Lung microvascular endothelial cell (primary cell): ENCODE measurements around the gene POLR2L. TPM values are rescaled to one million over a fixed set of nuclear protein-coding genes. Genes with fewer than 3 reads are reported as not detected.

Experiments
- DNase-seq, 2 donors: peaks; one replicate each; pipeline versions ENCODE4 v3.0.0 to v3.0.0-alpha.2; 2010; ENCODE audit warnings: low read depth in 2 of 2
- total RNA-seq: library from RNA; depleted of rRNA; stranded (reverse); fragments of >200 nt; gene quantifications from 2 replicates; pipeline ENCODE4 v1.2.1, GENCODE V29; 2014

Gene POLR2L
- total RNA-seq = 246 and 284 TPM in 2 replicates

DNA sequence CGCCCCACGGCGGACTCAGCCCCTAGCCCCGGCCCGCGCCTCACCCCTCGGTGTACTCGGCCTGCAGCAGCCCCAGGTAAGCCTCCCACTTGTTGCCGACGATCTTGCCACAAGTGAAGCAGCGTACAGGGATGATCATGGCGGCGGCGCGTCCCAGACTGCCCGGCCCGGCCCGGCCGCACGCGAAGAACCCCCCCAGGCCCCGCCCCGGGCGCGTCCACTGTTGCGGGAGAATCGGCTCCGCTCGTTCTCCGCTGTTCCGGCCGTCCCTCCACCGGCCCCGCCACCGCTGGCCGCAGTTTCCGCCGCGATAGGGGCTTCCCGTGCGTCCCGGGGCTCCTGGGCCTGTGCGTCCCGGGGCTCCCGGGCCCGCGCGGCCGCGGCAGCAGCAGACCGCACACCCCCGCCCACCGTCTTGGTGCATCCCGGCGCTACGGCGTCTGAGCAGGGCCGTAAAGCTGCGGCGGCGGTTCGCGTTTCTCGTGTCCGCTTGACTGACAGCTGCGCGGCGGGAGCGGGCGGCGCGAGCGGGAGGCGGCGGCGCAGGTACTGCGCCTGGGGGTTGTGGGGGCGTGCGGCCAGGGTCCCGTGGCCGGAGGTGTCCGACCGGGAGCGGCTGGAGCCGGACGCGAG lies at the start of gene POLR2L, which contains the start of gene TSPAN4:
Gene POLR2L (minus strand): TSS at position 160 of the 633 bp plus-strand sequence. CDS start 21 bp downstream, at position 139.
Gene TSPAN4 (plus strand): TSS at position 483 of the 633 bp plus-strand sequence. CDS start 7,453 bp downstream, outside the sequence.
- peak; percentile 94 to 97 for DNase-seq

DNA sequence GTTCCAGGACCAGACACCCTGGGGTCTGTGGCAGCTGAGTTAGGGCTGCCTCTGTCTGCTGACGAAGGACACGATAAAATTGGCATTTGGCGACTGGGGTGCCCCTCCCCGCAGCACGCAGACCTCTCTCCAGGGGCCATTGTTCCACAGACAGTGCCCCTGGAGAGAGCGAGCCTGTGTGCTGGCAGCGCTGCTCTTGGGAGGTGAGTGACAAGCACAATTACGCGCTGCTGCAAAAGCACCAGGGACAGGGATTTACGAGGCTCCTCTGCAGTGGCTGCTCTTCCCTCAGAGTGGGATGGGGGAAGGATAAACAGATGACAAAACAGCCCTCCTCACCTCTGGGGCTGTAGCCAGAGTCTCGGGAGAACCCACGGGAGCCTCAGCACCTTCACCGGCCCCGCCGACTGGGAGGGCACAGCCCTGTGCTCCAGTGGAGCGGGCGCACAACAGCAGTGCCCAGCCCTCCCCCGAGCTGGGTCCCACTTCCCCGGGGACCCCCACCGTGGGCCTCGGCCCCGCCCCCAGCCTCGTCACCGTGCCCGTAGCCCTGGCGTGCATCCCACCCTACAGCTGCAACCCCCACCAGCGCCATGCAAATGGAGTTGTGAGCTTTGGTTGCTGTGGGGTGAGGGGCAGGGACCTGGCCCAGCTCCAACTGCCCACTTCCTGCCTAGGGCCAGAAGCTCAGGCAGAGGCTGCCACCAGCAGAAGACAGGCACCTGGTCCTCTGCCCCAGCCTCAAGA lies 48.6 kb upstream of the POLR2L start:
- DNase-seq = no peak

DNA sequence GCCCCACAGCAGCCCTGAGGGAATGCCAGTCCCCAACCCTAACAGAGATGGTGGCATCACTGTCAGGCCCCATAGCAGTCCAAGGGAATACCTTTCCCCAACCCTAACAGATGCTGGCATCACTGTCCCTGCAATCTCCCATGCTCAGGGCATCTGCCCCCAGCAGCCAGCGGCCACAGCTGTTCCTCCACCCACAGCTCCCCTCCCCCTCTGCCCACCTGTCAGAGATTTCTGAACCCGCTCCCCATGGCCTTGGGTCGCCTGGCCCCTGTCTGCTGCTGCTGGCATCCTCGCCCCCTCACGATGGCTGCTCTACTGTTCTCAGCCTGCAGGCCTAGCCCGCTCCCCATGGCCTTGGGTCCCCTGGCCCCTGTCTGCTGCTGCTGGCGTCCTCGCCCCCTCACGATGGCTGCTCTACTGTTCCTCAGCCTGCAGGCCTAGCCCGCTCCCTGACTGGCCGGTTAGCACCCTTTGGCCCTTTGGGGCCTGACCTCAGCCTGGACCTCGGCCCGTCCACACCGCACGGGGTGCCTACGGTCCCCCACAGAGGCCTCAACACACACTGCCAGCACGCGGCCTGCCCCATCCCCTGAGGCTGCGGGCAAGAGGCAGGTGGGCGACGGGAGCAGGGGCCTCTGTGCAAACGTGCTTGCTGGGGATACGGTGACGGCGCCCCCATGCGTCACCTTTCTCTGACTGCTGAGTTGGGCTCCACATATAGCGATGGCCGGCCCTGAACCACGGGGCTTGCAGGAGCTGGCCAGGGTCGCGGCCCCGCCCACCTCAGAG lies 47.6 kb upstream of the POLR2L start:
- no peak for DNase-seq

DNA sequence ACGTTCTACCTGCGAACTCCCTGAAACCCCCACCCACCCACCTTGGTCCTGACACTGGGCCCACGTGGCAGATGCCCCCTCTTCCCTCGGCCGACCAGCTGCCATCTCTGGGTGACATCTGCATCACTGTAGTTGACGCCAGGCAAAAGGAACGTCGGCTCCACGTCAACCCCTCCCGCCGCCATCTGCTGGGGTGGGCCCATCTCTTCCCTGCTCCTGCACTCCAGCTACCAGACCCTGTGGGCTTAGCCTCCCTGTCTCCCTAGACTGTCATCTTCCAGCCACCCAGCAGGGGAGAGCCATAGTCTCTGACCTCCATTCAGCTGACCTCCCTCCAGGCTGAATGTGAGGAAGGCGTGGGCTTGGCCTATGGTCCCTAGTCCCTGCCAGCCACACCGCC lies 46.9 kb upstream of the POLR2L start:
- DNase-seq = no peak

DNA sequence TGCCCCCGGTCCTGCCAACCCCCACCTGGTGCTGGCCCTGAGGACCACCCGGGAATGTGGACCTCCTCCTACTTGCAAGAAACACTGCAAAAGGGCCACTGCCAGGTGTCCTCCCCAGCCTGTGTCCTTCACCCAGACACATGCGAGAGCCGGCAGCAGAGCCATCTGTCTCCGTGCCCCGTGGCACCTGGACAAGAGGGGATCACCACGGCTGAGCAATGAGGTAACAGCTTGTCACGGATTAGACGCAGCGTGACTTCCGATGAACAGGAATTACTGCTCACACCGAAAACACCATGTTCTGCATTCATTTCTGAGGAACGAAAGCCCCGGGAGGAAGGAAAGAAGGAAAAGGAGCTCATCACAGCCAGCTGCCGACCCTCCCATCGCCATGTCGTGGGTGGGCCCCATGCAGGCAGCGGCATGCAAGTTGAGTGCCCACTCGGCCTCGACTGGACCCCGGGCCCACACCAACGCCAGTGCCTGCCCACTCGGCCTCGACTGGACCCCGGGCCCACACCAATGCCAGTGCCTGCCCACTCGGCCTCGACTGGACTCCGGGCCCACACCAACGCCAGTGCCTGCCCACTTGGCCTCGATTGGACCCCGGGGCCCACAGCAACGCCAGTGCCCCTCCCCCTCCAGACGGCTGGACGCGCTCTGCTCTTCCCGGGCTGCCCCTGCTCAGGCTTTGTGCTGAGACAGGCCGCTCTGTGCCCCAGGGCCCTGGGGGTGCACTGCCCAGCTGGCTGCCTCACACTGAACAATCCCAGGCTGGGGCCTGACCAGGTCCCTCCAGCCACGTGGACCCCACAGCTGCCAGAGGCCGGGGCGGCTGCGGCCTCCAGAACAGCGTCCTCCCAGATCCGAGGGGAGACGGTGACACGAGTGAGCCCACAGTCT lies 46.2 kb upstream of the POLR2L start:
- no peak for DNase-seq

DNA sequence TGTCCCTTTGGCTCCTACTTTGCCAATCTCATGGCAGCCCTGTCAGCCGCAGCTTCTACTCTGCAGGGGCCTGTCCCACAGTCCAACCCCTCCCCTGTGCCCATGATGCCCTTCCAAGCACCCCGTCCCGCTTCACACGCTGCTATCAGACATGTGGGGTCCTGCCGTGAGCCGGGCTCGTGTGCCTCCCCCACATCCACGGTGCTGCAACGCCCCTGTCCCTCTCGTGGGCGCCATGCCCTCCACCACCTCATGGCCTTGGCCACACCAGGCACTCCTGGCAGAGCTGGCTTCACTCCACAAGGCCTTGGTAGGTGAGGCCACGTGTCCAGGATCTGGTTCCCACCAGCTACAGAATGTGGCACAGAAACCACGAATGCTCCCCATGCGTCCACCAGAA lies 45.3 kb upstream of the POLR2L start:
- DNase-seq = no peak

DNA sequence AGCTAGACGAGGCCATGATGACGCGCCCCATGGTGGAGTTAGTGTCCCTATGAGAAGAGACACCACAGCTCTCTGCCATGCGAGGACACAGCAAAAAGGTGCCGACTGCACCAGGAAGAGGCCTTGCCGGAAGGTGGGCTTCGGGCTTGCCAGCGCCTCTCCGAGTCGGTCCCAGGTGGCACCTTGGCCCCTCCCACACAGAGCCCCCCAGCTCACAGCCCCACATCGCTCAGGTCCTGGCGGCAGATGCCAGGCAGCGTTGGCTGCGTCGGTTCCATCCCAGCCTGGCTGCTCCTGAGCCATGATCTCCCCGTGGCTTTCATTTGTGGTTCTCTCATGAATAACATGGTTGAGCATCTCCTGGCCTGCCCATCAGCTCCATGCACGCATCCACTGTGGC lies 44.2 kb upstream of the POLR2L start:
- DNase-seq = no peak

DNA sequence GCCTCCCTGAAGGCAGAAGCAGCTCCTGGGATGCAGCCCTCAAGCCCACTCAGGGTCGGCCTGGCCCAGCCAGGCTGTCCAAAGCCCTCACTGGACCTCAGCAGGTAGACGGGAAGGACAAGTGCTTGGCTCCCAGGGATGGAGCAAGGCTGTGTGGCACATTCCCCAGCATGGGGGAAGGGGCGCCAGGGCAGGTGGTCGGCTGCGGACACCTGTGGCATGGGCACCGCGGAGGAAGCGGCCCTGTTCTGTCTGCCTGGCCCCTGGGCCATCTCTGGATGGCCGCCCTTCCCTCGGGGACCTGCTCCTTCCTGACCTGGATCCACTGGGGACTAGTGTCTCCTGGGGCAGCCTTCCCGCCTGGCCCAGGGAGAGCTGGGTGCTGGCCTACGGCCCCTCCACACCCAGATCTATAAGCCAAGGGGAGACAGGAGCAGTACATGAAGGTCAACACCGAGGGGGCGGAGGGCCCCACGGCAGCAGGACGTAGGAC lies 42.3 kb upstream of the POLR2L start:
- DNase-seq = no peak

DNA sequence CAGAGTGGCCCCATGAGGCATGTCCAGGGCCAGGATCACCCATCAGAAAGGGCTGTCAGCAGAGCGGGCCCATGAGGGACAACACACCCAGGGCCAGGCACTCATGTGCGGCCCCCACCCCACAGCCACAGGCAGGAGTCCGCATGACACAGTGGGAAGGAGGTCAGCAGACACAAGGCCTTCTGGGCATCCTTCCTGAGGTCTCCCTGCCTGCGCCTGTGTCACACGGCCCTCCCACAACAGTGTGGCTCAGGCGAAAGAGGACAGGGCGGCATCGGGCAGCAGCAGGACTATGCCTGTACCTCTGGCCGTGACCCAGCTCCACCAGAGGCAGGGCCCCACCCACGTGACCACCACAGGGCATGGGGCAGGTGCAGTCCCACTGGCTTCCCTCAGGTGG lies 41.2 kb upstream of the POLR2L start:
- no peak for DNase-seq

DNA sequence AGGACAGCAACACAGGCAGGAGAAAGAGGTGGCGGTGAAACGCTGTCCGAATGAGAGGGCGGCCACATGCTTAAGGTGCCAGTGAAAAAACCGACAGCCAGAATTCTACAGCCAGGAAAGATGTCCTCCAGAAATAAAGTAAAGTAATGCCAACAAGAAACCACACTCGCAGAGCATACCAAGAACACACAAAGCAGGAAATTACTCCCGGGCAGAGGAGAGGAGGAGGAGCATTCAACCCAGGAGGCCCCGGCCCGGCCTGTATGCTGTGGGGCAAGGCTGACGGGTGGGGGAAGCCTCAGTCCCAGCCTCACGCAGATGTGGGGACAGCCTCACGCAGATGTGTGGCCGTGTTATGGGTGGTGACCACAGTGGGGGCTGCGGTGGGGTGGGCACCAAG lies 40.3 kb upstream of the POLR2L start:
- no peak for DNase-seq

DNA sequence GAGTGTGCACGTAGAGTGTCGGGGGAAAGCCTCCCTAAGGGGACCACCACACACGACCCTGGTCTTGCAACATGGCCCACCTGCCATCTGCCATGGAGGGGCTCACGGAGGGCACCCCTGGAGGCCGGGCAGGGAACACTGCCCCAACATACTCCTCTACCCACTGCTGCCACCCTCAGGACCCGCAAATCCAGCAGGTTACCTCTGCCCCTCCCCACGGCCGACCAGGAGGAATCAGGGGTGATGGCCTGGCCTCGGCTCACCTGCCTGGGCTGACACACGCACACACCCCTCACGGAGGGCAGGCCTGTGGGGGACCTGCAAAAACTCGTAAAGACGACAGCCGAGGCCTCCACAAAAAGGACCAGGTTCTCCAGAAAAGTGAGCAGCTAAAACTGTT lies 38.1 kb upstream of the POLR2L start:
- DNase-seq = no peak

DNA sequence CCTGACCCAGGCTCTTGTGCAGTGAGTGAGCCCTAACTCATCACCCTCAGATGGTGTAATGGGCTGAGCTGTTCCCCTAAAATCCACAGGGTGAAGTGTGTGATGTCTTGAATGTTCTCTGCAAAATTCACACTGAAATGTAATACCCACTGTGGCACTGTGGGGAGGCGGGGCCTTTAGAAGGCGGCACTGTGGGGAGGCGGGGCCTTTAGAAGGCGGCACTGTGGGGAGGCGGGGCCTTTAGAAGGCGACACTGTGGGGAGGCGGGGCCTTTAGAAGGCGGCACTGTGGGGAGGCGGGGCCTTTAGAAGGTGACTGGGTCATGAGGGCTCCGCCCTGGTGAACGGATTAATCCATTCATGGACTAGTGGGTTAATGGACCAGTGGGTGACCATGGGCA lies 35.2 kb upstream of the POLR2L start:
- peak in 1 of 2 donors; percentile 23 for DNase-seq

DNA sequence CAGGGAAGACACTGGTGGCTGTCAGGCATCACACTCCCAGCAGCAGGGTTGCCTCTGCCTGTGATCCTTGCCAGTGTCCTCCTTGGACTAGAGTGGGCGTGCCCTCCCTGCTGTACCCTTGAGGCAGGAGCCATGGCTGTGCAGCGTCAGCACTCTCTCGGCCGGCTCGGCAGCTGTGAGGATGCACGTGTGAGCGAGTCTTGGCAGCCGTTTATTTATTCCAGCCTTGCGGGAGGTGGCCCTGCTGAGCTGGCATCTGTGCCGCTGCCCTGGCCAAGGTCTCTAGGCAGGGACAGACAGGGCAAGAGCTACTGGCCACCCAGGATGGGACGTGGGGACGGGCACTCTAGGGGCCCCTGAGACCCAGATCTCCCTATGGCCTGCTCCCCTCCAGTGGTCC lies 34.2 kb upstream of the POLR2L start:
- peak in 1 of 2 donors; percentile 62 for DNase-seq

DNA sequence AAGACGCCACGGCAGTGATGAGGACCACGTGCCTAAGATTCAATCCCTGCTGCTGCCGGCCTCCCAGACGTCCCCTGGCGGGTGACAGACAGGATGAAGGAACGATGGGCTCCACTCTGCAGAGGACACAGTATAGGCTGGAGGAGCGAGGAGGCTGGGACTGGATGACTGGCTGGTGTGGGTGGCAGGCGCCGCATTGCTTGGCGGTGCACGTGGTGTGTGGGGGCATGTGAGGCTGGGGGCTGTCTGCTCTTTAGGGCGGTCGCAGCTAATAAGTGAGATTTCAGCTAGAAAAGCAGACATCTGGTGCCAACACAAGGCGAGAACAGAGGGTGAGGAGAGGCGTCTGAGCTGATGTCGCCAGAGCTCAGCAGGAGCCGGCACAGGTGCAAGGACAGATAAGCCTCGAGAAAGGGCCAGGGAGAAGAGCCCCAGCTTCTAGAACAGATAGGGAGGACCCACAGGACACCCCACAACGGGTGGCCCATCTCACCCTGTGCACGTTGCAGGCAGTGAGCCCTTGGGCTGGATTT lies 33.5 kb upstream of the POLR2L start:
- no peak for DNase-seq

DNA sequence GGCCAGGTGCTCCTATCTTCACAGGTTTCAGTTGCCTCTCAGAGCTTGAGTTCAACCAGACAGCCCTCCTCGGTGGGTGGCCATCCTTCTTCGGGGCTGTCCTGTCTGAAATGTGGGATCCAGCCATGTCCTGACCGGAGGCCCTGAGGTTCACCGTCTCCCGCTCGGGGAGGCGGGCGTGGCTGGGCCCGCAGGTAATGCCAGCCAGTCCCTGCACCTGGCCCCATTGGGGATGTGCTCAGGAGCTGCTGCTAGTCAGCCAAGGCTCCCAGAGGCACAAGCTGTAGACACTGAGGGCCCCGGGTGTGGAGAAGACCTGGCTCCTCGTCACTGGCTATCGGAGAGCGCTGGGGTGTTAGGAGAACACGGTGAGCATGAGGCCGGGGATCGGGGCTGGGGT lies 32.9 kb upstream of the POLR2L start:
- no peak for DNase-seq

DNA sequence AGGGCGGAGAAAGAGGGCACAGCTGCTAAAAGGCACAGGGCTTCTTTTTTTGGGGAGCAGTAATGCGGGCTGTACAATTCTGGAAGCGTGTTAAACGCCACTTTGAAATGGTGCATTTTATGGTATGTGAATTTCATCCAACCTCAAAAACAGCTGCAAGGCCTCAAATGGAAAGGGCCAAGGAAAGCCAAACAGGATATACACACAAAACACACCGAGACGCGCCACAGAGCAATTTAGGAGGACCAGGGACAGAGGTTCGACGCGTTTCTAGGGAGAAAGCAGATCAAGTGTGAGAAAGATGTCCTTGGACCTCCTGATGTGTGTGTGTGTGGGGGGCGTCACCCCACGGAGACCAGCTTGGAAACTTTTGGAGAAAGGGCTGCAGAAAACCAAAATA lies 31.4 kb upstream of the POLR2L start:
- DNase-seq = no peak

DNA sequence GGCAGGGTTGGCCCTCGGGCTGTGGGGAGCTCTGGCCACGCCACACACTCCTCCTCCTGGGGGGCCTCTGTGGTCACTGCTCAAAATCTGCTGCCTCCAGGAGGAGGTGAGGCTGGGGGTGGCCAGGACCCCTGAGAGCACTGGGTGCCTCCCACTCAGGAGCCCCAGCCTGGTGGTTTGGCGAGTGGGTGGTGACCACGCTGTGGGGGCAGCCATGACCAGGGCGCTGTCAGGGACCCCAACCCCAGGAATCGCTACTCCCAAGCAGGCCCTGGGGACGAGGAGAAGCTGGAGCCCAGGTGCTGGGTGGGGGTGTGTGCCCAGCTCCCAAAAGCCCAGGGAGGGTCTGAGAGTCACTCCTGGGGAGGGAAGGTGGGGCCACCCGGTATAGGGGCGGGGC lies 30.5 kb upstream of the POLR2L start:
- no peak for DNase-seq

DNA sequence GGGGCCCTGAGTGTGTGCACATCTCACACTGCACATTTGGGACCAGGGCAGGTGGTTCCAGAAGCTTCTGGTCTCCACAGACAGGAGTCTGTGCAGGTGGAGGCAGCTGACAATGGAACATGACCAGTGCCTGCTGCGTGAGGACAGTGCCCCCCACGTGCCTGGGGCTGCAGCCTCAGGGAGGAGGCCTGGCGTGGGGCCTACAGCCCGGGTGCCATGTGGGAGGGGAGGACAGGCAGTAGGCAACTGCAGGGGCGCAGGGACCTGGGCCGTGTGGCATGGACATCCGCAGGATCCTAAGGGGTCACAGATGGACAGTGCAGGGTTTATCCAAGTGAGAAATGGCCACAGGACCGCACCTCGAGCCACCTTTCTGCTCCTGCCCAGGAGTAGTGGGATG lies 29.1 kb upstream of the POLR2L start:
- no peak for DNase-seq

DNA sequence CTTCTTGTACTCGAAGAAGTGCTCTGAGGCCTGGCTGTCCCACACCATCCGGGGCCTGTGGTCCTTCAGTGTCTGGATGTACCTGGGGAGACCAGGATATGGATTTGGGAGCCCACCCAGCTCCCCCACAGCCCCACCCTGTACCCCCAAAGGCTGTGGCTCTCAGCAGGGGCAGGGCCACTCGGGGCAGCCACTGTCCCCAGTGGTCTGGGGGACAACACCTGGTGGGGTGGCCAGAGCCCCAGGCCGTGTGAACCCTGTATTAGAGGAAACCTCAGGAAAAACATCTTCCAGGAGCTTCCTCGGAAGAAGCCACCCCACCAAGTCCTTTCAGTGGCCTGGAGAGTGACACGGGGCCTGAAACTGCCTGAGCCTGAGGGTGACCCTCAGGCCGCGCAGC lies 28.1 kb upstream of the POLR2L start:
- DNase-seq = no peak

DNA sequence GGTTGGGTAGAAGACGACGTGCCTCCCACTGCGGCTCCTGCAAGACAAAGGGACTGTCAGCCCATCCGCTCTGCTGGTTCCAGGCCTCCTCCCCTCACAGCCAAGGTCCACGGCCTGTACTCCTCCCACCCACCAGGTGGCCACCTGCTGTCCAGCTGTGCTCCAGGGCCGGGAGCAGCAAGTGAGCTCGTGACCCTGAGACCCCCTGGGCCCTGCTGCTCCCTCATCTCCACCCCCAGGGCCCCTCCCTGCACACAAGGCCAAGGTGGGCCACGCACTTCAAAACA lies 27.7 kb upstream of the POLR2L start:
- peak in 1 of 2 donors; percentile 24 for DNase-seq
